DOHH2 (cell line): ENCODE data around the gene GP5.

Experiments used
- EZH2phosphoT487 ChIP-seq: fragments of 200-600 bp; sonication (generic); IDR thresholded peaks from 2 replicates; pipeline ENCODE4 v1.6.1; 2017; ENCODE audit warnings: borderline replicate concordance, mild to moderate bottlenecking, antibody characterized with exemption, low read length, moderate library complexity, mixed read lengths
- TF ChIP-seq, protein P1 (sequence below): fragments of 200-600 bp; sonication (generic); IDR thresholded peaks from one replicate; pipeline ENCODE4 v1.5.1; 2014; ENCODE audit warnings: antibody characterized with exemption, mild to moderate bottlenecking, low read depth, low read length; ENCODE audit not compliant: poor library complexity, severe bottlenecking

DNA sequence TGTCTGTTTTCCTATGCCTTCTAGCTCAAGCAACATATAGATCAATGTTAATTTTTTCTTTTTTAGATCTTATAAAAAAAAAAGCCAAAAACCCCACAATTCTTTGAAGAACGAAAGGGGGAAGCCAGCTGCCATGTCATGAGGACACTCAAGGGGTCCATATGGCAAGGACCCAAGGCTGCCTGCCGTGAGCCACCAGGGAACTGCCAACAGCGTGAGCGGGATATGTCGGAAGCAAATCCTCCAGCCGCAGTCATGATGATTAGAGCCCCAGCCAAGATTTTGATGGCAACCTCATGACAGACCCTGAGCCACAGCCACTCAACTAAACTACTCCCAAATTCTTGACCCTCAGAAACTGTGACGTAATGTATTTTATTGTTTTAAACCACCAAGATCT lies 6.5 kb downstream of the GP5 start:
- TF ChIP-seq, protein P1, sequence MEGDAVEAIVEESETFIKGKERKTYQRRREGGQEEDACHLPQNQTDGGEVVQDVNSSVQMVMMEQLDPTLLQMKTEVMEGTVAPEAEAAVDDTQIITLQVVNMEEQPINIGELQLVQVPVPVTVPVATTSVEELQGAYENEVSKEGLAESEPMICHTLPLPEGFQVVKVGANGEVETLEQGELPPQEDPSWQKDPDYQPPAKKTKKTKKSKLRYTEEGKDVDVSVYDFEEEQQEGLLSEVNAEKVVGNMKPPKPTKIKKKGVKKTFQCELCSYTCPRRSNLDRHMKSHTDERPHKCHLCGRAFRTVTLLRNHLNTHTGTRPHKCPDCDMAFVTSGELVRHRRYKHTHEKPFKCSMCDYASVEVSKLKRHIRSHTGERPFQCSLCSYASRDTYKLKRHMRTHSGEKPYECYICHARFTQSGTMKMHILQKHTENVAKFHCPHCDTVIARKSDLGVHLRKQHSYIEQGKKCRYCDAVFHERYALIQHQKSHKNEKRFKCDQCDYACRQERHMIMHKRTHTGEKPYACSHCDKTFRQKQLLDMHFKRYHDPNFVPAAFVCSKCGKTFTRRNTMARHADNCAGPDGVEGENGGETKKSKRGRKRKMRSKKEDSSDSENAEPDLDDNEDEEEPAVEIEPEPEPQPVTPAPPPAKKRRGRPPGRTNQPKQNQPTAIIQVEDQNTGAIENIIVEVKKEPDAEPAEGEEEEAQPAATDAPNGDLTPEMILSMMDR: no peak
- TF ChIP-seq EZH2phosphoT487: no peak
